Measurements from ENCODE around the gene PRKRA.

- TF ChIP-seq POLR2AphosphoS5 (IDR thresholded peaks at IDR 0.05; ENCODE audit: low read depth, low read length) (no peak), POLR2A (IDR thresholded peaks at IDR 0.05; ENCODE audit: low read depth, low read length) (no peak), TAF1 (IDR thresholded peaks at IDR 0.05; ENCODE audit: low read depth, low read length) (no peak), POU2F2 (IDR thresholded peaks at IDR 0.05; ENCODE audit: low read depth, low read length) (no peak), SPI1 (IDR thresholded peaks at IDR 0.05; ENCODE audit: low read depth, low read length) (no peak), PAX5 (IDR thresholded peaks at IDR 0.05; ENCODE audit: insufficient read depth, low read length, severe bottlenecking) (no peak)
These were observed 6.5 kb upstream of the PRKRA start for GRCh38 chr2:178457390-178457886.
